NCI-H146 (cell line): ENCODE results near the gene PRKN.
A peak's percentile ranks its signal among the peaks of the same experiment; 100 is the strongest.

ENCODE experiments used
- DNase-seq: peaks from one replicate; lab custom pipeline; 2025; lab: John Stamatoyannopoulos, UW

Gene PRKN

GRCh38 chr6:162058281-162058875 lies 669.2 kb downstream of the PRKN start:
- no peak for DNase-seq

- DNase-seq, result peak; percentile 42
These were observed 670.8 kb downstream of the PRKN start for GRCh38 chr6:162056745-162057144.

GRCh38 chr6:162056061-162056460 lies 671.5 kb downstream of the PRKN start:
- DNase-seq, result no peak

- DNase-seq, result no peak
These were observed 672.2 kb downstream of the PRKN start for GRCh38 chr6:162055365-162055764.

GRCh38 chr6:162053084-162053483 lies 674.5 kb downstream of the PRKN start:
- no peak for DNase-seq

- DNase-seq, result no peak
These were observed 677.0 kb downstream of the PRKN start for GRCh38 chr6:162050579-162050978.

GRCh38 chr6:162046324-162046723 lies 681.2 kb downstream of the PRKN start:
- no peak for DNase-seq

- DNase-seq, result no peak
These were observed 694.9 kb downstream of the PRKN start for GRCh38 chr6:162032620-162033019.

GRCh38 chr6:162029873-162030576 lies 697.5 kb downstream of the PRKN start:
- DNase-seq, result no peak

- DNase-seq, result no peak
These were observed 700.7 kb downstream of the PRKN start for GRCh38 chr6:162026843-162027242.

- no peak for DNase-seq
These were observed 701.5 kb downstream of the PRKN start for GRCh38 chr6:162026031-162026430.

- DNase-seq, result no peak
These were observed 708.2 kb downstream of the PRKN start for GRCh38 chr6:162019349-162019748.

GRCh38 chr6:162017536-162017935 lies 710.0 kb downstream of the PRKN start:
- no peak for DNase-seq

- no peak for DNase-seq
These were observed 713.3 kb downstream of the PRKN start for GRCh38 chr6:162014069-162014811.

- DNase-seq, result no peak
These were observed 722.2 kb downstream of the PRKN start for GRCh38 chr6:162005372-162005771.

GRCh38 chr6:161996783-161997182 lies 730.8 kb downstream of the PRKN start:
- DNase-seq, result no peak

- DNase-seq, result no peak
These were observed 741.6 kb downstream of the PRKN start for GRCh38 chr6:161985876-161986423.

GRCh38 chr6:161984713-161985112 lies 742.9 kb downstream of the PRKN start:
- DNase-seq, result no peak

- DNase-seq, result no peak
These were observed 751.0 kb downstream of the PRKN start for GRCh38 chr6:161976553-161976952.

- no peak for DNase-seq
These were observed 754.5 kb downstream of the PRKN start for GRCh38 chr6:161973064-161973463.

- no peak for DNase-seq
These were observed 756.5 kb downstream of the PRKN start for GRCh38 chr6:161971043-161971442.

- no peak for DNase-seq
These were observed 763.8 kb downstream of the PRKN start for GRCh38 chr6:161963634-161964234.
